Ishikawa (cell line): ENCODE data around the gene PTPRN2.

Experiments used
- CEBPB ChIP-seq: IDR thresholded peaks from 2 replicates; pipeline ENCODE4 v1.6.1; 2012
- CREB1 ChIP-seq: IDR thresholded peaks from 2 replicates; pipeline ENCODE4 v1.6.1; 2012; ENCODE audit warnings: low read depth
- EGR1 ChIP-seq: IDR thresholded peaks from 2 replicates; pipeline ENCODE4 v1.6.1; 2012
- EP300 ChIP-seq: IDR thresholded peaks from 2 replicates; pipeline ENCODE4 v1.6.1; 2012; ENCODE audit warnings: borderline replicate concordance
- FOXM1 ChIP-seq: IDR thresholded peaks from 2 replicates; pipeline ENCODE4 v1.6.1; 2012; ENCODE audit warnings: low read depth, borderline replicate concordance
- NFIC ChIP-seq: IDR thresholded peaks from 2 replicates; pipeline ENCODE4 v1.6.1; 2012
- RAD21 ChIP-seq: IDR thresholded peaks from 2 replicates; pipeline ENCODE4 v1.6.1; 2012; ENCODE audit warnings: low read depth
- TAF1 ChIP-seq: IDR thresholded peaks from 2 replicates; pipeline ENCODE4 v1.6.1; 2012; ENCODE audit warnings: low read depth, mild to moderate bottlenecking
- TCF12 ChIP-seq: IDR thresholded peaks from 2 replicates; pipeline ENCODE4 v1.6.1; 2012; ENCODE audit warnings: low read depth
- TEAD4 ChIP-seq: IDR thresholded peaks from 2 replicates; pipeline ENCODE4 v1.6.1; 2012
- YY1 ChIP-seq: IDR thresholded peaks from 2 replicates; pipeline ENCODE4 v1.6.1; 2012; ENCODE audit warnings: low read depth
- ZBTB7A ChIP-seq: IDR thresholded peaks from 2 replicates; pipeline ENCODE4 v1.6.1; 2012; ENCODE audit warnings: low read depth
- TF ChIP-seq, protein P1 (sequence below): IDR thresholded peaks from 2 replicates; pipeline ENCODE4 v1.6.1; 2012
- TF ChIP-seq, protein P2 (sequence below): IDR thresholded peaks from 2 replicates; pipeline ENCODE4 v1.6.1; 2012; ENCODE audit warnings: low read depth, mild to moderate bottlenecking
- TF ChIP-seq, protein P3 (sequence below): IDR thresholded peaks from 2 replicates; pipeline ENCODE4 v1.6.1; 2012

PTPRN2 gene

DNA sequence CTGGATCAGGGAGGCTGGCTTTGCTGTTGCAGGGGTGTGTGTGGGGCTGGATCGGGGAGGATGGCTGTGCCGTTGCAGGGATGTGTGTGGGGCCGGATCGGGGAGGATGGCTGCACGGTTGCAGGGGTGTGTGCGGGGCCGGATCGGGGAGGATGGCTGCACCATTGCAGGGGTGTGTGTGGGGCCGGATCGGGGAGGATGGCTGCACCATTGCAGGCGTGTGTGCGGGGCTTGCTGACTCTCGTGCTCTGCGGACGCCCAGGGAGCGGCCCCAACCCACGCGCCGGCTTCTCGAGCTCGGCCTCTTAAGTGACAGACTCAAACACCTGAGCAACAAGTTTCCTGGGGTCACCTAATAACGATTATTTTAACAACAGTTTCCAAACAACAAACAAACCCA lies 732.6 kb downstream of the PTPRN2 start:
- TF ChIP-seq FOXM1 (no peak), NFIC (no peak), YY1 (no peak), TEAD4 (no peak), EGR1 (no peak)

DNA sequence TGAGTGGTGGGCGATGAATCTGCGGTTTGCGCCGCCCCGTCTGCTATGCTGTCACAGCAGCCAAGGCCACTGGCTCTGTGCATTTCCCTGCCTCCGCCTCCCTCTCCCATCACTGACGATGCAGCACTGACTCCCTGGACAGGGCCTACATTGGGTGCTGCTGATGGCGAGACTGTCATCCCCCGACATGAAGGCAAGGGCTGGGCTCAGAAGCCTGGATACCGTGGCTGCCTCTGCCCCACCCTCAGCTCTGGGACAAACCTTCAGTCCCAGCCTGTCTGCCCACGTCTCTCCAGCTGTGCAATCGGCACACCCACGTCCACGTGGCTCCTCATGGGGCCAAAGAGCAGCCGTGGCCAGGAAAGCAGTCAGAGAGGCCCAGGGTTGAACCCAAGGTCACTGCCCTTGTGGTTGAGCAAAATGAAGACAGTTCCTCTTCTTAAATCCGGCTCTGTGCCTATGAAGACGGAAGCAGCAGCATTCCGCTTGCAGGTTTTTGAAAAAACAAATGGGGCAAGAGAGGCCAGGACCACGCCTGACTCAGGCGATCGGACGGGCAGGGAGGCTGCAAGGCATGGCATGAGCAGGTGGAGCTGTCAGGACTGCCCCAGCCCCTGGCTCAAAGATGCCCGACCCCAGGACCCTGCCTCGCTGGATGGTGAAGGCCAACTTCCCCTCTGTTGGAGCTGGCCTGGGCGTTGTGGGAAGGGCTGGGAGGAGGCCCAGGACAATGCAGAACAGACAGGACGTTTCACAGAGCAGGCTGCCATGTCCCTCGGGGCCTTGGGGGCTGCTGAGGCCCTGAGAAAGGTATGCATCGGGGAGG lies 733.3 kb downstream of the PTPRN2 start:
- no peak for TF ChIP-seq ZBTB7A
- TF ChIP-seq TCF12 = no peak
- TF ChIP-seq, protein P1, sequence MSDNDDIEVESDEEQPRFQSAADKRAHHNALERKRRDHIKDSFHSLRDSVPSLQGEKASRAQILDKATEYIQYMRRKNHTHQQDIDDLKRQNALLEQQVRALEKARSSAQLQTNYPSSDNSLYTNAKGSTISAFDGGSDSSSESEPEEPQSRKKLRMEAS = no peak
- TF ChIP-seq, protein P2, sequence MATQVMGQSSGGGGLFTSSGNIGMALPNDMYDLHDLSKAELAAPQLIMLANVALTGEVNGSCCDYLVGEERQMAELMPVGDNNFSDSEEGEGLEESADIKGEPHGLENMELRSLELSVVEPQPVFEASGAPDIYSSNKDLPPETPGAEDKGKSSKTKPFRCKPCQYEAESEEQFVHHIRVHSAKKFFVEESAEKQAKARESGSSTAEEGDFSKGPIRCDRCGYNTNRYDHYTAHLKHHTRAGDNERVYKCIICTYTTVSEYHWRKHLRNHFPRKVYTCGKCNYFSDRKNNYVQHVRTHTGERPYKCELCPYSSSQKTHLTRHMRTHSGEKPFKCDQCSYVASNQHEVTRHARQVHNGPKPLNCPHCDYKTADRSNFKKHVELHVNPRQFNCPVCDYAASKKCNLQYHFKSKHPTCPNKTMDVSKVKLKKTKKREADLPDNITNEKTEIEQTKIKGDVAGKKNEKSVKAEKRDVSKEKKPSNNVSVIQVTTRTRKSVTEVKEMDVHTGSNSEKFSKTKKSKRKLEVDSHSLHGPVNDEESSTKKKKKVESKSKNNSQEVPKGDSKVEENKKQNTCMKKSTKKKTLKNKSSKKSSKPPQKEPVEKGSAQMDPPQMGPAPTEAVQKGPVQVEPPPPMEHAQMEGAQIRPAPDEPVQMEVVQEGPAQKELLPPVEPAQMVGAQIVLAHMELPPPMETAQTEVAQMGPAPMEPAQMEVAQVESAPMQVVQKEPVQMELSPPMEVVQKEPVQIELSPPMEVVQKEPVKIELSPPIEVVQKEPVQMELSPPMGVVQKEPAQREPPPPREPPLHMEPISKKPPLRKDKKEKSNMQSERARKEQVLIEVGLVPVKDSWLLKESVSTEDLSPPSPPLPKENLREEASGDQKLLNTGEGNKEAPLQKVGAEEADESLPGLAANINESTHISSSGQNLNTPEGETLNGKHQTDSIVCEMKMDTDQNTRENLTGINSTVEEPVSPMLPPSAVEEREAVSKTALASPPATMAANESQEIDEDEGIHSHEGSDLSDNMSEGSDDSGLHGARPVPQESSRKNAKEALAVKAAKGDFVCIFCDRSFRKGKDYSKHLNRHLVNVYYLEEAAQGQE = no peak
- no peak for TF ChIP-seq EGR1
- no peak for TF ChIP-seq TAF1
- no peak for TF ChIP-seq FOXM1
- TF ChIP-seq NFIC = no peak
- no peak for TF ChIP-seq EP300
- no peak for TF ChIP-seq TEAD4
- no peak for TF ChIP-seq CEBPB
- TF ChIP-seq RAD21 = no peak
- TF ChIP-seq YY1 = no peak
- no peak for TF ChIP-seq CREB1
- TF ChIP-seq, protein P3, sequence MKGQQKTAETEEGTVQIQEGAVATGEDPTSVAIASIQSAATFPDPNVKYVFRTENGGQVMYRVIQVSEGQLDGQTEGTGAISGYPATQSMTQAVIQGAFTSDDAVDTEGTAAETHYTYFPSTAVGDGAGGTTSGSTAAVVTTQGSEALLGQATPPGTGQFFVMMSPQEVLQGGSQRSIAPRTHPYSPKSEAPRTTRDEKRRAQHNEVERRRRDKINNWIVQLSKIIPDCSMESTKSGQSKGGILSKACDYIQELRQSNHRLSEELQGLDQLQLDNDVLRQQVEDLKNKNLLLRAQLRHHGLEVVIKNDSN = no peak

GRCh38 chr7:157853789-157854065 lies 733.9 kb downstream of the PTPRN2 start:
- TF ChIP-seq YY1 = no peak
- TF ChIP-seq ZBTB7A = no peak
- TF ChIP-seq, protein P3 = no peak
- TF ChIP-seq, protein P2 = no peak
- no peak for TF ChIP-seq RAD21
- TF ChIP-seq CEBPB = no peak
- no peak for TF ChIP-seq TCF12
- TF ChIP-seq EGR1 = no peak
- TF ChIP-seq, protein P1 = no peak
- TF ChIP-seq TAF1 = no peak
- TF ChIP-seq TEAD4 = no peak
- no peak for TF ChIP-seq EP300
- TF ChIP-seq FOXM1 = no peak
- TF ChIP-seq NFIC = no peak
- TF ChIP-seq CREB1 = no peak

- TF ChIP-seq TAF1 (no peak), CREB1 (no peak), EGR1 (no peak), RAD21 (no peak), EP300 (no peak), TCF12 (no peak), ZBTB7A (no peak)
- TF ChIP-seq, protein P3 = no peak
- TF ChIP-seq, protein P2 = no peak
Observed at GRCh38 chr7:157853076-157853788, 734.4 kb downstream of the PTPRN2 start.
